ENCODE data around the gene TRAK2. TPM values are rescaled to one million over a fixed set of nuclear protein-coding genes. Genes with fewer than 3 reads are reported as not detected.

Gene TRAK2
- total and polyA plus RNA-seq, 7 donors = 17.0 to 76.5 (median 48.9) TPM

GRCh38 chr2:201411421-201411820, 39.8 kb downstream of the TRAK2 start:
- intact Hi-C loops (cut with DNase I) = no loop called here
- no peak overlapping the region for H3K4me3 ChIP-seq
- TF ChIP-seq EP300 (IDR thresholded peaks at IDR 0.05) (no peak), POLR2A (IDR thresholded peaks at IDR 0.05) (no peak)
- no peaks in the 10 kb centered on the region for H3K36me3 ChIP-seq
- H3K27ac ChIP-seq = peak overlapping the region in 1 of 4 donors; percentile 63
- no peaks in the 10 kb centered on the region for H3K27me3 ChIP-seq
- peaks cover 0 to 44% (median 25%) of the 10 kb centered on the region in 4 donors for H3K4me1 ChIP-seq
- DNase-seq = no peak
- no peaks in the 10 kb centered on the region for H3K9me3 ChIP-seq

GRCh38 chr2:201408931-201409330, 42.3 kb downstream of the TRAK2 start:
- 90 to 93% methylated on average over 3 of the region's 3 CpGs for WGBS, 2 donors
- intact Hi-C loops (cut with DNase I) = no loop called here

DNA sequence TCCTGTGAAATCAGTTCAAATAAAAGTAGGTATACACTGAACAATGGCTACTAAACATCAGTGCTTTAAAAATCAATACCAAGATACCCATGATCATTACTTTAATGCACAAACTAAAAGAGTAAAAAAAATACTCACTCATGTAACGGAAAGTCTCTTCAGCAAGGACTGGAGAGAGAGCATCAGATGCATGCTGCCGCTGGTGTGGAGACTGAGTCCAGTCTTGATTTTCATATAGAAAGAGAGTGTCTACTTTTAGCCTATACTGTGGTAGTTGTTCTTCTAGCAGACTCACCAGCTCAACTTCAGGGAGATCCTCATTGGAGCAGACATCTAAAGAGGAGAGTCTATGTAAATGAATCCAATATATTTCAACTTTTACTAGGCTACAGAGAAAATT, 44.0 kb downstream of the TRAK2 start:
- Histone ChIP-seq H3K9me3 (no peaks in the 10 kb centered on the region), H3K27ac (peak overlapping the region; percentile 2 to 76 (median 48)), H3K4me3 (no peak overlapping the region), H3K36me3 (no peaks in the 10 kb centered on the region), H3K4me1 (peaks cover 0 to 49% (median 42%) of the 10 kb centered on the region in 4 donors), H3K27me3 (no peaks in the 10 kb centered on the region)
- DNase-seq = no peak
- intact Hi-C loops (cut with DNase I) = loop anchor here (2.0 kb wide), 1 partner anchor 44 kb away; the partner anchor contains the start of genes STRADB and TRAK2
- no peak for TF ChIP-seq POLR2A (IDR thresholded peaks at IDR 0.05)
- no peak for TF ChIP-seq POLR2AphosphoS5 (IDR thresholded peaks at IDR 0.05)
- TF ChIP-seq EP300 (IDR thresholded peaks at IDR 0.05) = no peak
- TF ChIP-seq CTCF (IDR thresholded peaks at IDR 0.05) = no peak
- WGBS, 2 donors = 95 to 97% methylated on average over 2 of the region's 2 CpGs

More at GRCh38 chr2:201408931-201409330, 42.3 kb downstream of the TRAK2 start:
- no peaks in the 10 kb centered on the region for H3K9me3 ChIP-seq
- H3K27me3 ChIP-seq = no peaks in the 10 kb centered on the region
- no peaks in the 10 kb centered on the region for H3K36me3 ChIP-seq
- DNase-seq = no peak
- no peak overlapping the region for H3K4me3 ChIP-seq
- no peak for TF ChIP-seq CTCF (IDR thresholded peaks at IDR 0.05)
- TF ChIP-seq POLR2AphosphoS5 (IDR thresholded peaks at IDR 0.05) = no peak
- TF ChIP-seq EP300 (IDR thresholded peaks at IDR 0.05) = no peak
- TF ChIP-seq POLR2A (IDR thresholded peaks at IDR 0.05) = no peak
- H3K27ac ChIP-seq = no peak overlapping the region
- peaks cover 0 to 45% (median 34%) of the 10 kb centered on the region in 4 donors for H3K4me1 ChIP-seq

GRCh38 chr2:201406077-201406662, 45.1 kb downstream of the TRAK2 start:
- Histone ChIP-seq H3K4me1 (peaks cover 0 to 55% (median 45%) of the 10 kb centered on the region in 4 donors), H3K4me3 (no peak overlapping the region), H3K36me3 (no peaks in the 10 kb centered on the region), H3K27ac (peak overlapping the region; percentile 32 to 76 (median 59)), H3K9me3 (no peaks in the 10 kb centered on the region), H3K27me3 (no peaks in the 10 kb centered on the region)
- no peak for TF ChIP-seq CTCF (IDR thresholded peaks at IDR 0.05)
- no peak for TF ChIP-seq POLR2A (IDR thresholded peaks at IDR 0.05)
- TF ChIP-seq POLR2AphosphoS5 (IDR thresholded peaks at IDR 0.05) = peak; percentile 52 to 67 (median 63)
- no peak for TF ChIP-seq EP300 (IDR thresholded peaks at IDR 0.05)
- 20 to 29% methylated on average over 3 of the region's 3 CpGs for WGBS, 2 donors
- intact Hi-C loops (cut with DNase I) = loop anchor here (2.0 kb wide), 1 partner anchor 45 kb away; the partner anchor contains the start of genes STRADB and TRAK2
- DNase-seq = no peak

- peaks cover 0 to 56% (median 45%) of the 10 kb centered on the region in 4 donors for H3K4me1 ChIP-seq
- 55 to 75% methylated on average over 3 of the region's 3 CpGs for WGBS, 2 donors
- no peak for DNase-seq
- no peak overlapping the region for H3K4me3 ChIP-seq
- intact Hi-C loops (cut with DNase I) = no loop called here
- H3K36me3 ChIP-seq = no peaks in the 10 kb centered on the region
- H3K27me3 ChIP-seq = no peaks in the 10 kb centered on the region
- peak overlapping the region in 1 of 4 donors; percentile 76 for H3K27ac ChIP-seq
- TF ChIP-seq CTCF (IDR thresholded peaks at IDR 0.05) (no peak), POLR2A (IDR thresholded peaks at IDR 0.05) (no peak), EP300 (IDR thresholded peaks at IDR 0.05) (no peak), POLR2AphosphoS5 (IDR thresholded peaks at IDR 0.05) (no peak)
- no peaks in the 10 kb centered on the region for H3K9me3 ChIP-seq
Measured at GRCh38 chr2:201404699-201405280, 46.5 kb downstream of the TRAK2 start.
